ENCODE data around the gene CEP89.

The CEP89 gene

GRCh38 chr19:32861596-32861995 is 110.2 kb downstream of the CEP89 start:
- Histone ChIP-seq H3K4me1 (ENCODE audit: low read depth, poor library complexity, severe bottlenecking) (peaks cover 11% of the 10 kb centered on the region), H3K27me3 (ENCODE audit: insufficient read depth, low read depth) (no peaks in the 10 kb centered on the region), H3K4me3 (IDR thresholded peaks at IDR 0.05; ENCODE audit: insufficient read depth, low read depth, low read length) (no peak overlapping the region), H2AFZ (ENCODE audit: low read depth) (no peak overlapping the region), H3K4me2 (no peak overlapping the region), H3K27ac (no peak overlapping the region), H3K9ac (no peak overlapping the region), H3K36me3 (ENCODE audit: insufficient read depth) (no peaks in the 10 kb centered on the region), H3K79me2 (ENCODE audit: insufficient read depth, low read depth) (no peaks in the 10 kb centered on the region), H4K20me1 (ENCODE audit: insufficient read depth) (no peaks in the 10 kb centered on the region)
- TF ChIP-seq CTCF (conservative IDR thresholded peaks at IDR 0.05; ENCODE audit: low read depth, low read length), result no peak

- H3K4me1 ChIP-seq (ENCODE audit: low read depth, poor library complexity, severe bottlenecking), result no peaks in the 10 kb centered on the region
- H3K27me3 ChIP-seq (ENCODE audit: insufficient read depth, low read depth), result no peaks in the 10 kb centered on the region
- H3K79me2 ChIP-seq (ENCODE audit: insufficient read depth, low read depth), result no peaks in the 10 kb centered on the region
- H3K4me3 ChIP-seq (IDR thresholded peaks at IDR 0.05; ENCODE audit: insufficient read depth, low read depth, low read length), result no peak overlapping the region
- H3K9ac ChIP-seq, result no peak overlapping the region
- H3K4me2 ChIP-seq, result no peak overlapping the region
- H2AFZ ChIP-seq (ENCODE audit: low read depth), result no peak overlapping the region
- no peaks in the 10 kb centered on the region for H3K36me3 ChIP-seq (ENCODE audit: insufficient read depth)
- H4K20me1 ChIP-seq (ENCODE audit: insufficient read depth), result no peaks in the 10 kb centered on the region
- no peak for TF ChIP-seq CTCF (conservative IDR thresholded peaks at IDR 0.05; ENCODE audit: low read depth, low read length)
- H3K27ac ChIP-seq, result no peak overlapping the region
Measured at GRCh38 chr19:32859591-32859990, 112.2 kb downstream of the CEP89 start.

GRCh38 chr19:32858559-32858958 is 113.2 kb downstream of the CEP89 start:
- no peaks in the 10 kb centered on the region for H3K79me2 ChIP-seq (ENCODE audit: insufficient read depth, low read depth)

GRCh38 chr19:32858155-32858554 is 113.6 kb downstream of the CEP89 start:
- Histone ChIP-seq H3K79me2 (ENCODE audit: insufficient read depth, low read depth) (no peaks in the 10 kb centered on the region), H3K4me2 (no peak overlapping the region), H4K20me1 (ENCODE audit: insufficient read depth) (no peaks in the 10 kb centered on the region), H3K4me3 (IDR thresholded peaks at IDR 0.05; ENCODE audit: insufficient read depth, low read depth, low read length) (no peak overlapping the region), H3K27me3 (ENCODE audit: insufficient read depth, low read depth) (no peaks in the 10 kb centered on the region), H2AFZ (ENCODE audit: low read depth) (no peak overlapping the region), H3K9ac (no peak overlapping the region), H3K4me1 (ENCODE audit: low read depth, poor library complexity, severe bottlenecking) (no peaks in the 10 kb centered on the region), H3K27ac (no peak overlapping the region), H3K36me3 (ENCODE audit: insufficient read depth) (no peaks in the 10 kb centered on the region)
- no peak for TF ChIP-seq CTCF (conservative IDR thresholded peaks at IDR 0.05; ENCODE audit: low read depth, low read length)

More at GRCh38 chr19:32858559-32858958, 113.2 kb downstream of the CEP89 start:
- Histone ChIP-seq H3K4me2 (no peak overlapping the region), H2AFZ (ENCODE audit: low read depth) (no peak overlapping the region), H3K27me3 (ENCODE audit: insufficient read depth, low read depth) (no peaks in the 10 kb centered on the region), H3K27ac (no peak overlapping the region), H3K4me1 (ENCODE audit: low read depth, poor library complexity, severe bottlenecking) (no peaks in the 10 kb centered on the region), H4K20me1 (ENCODE audit: insufficient read depth) (no peaks in the 10 kb centered on the region), H3K9ac (no peak overlapping the region), H3K4me3 (IDR thresholded peaks at IDR 0.05; ENCODE audit: insufficient read depth, low read depth, low read length) (no peak overlapping the region), H3K36me3 (ENCODE audit: insufficient read depth) (no peaks in the 10 kb centered on the region)
- no peak for TF ChIP-seq CTCF (conservative IDR thresholded peaks at IDR 0.05; ENCODE audit: low read depth, low read length)
